ENCODE measurements around the gene STAT1. TPM values are rescaled to one million over a fixed set of nuclear protein-coding genes. Genes with fewer than 3 reads are reported as not detected.

STAT1 gene
- total RNA-seq, 2 experiments from 2014 or later, result 293 to 311 TPM

- ChIA-PET CTCF (interaction anchor here (0.7 to 1.5 kb wide), 5 partner anchors 9 to 131 kb away, joined by 3 to 4 read pairs (median 4); partner anchors contain the start of gene STAT1), POLR2A (interaction anchor here (0.9 to 8.7 kb wide), 5 partner anchors 12 to 145 kb away, joined by 3 to 178 read pairs (median 4); partner anchors contain the start of genes GLS and STAT1)
- peaks cover 45% of the 10 kb centered on the region for H3K4me1 Mint-ChIP-seq (ENCODE audit: low read depth)
- intact Hi-C loops (cut with micrococcal nuclease), result no loop called here
- no peak overlapping the region for H3K4me3 Mint-ChIP-seq
- H3K9me3 Mint-ChIP-seq, result no peaks in the 10 kb centered on the region
- no peak for ATAC-seq
- peaks cover 34% of the 10 kb centered on the region for H3K36me3 Mint-ChIP-seq (ENCODE audit: low read depth)
- DNase-seq, result no peak
- peak overlapping the region; percentile 32 for H3K27ac Mint-ChIP-seq
- TF ChIP-seq, protein P1, sequence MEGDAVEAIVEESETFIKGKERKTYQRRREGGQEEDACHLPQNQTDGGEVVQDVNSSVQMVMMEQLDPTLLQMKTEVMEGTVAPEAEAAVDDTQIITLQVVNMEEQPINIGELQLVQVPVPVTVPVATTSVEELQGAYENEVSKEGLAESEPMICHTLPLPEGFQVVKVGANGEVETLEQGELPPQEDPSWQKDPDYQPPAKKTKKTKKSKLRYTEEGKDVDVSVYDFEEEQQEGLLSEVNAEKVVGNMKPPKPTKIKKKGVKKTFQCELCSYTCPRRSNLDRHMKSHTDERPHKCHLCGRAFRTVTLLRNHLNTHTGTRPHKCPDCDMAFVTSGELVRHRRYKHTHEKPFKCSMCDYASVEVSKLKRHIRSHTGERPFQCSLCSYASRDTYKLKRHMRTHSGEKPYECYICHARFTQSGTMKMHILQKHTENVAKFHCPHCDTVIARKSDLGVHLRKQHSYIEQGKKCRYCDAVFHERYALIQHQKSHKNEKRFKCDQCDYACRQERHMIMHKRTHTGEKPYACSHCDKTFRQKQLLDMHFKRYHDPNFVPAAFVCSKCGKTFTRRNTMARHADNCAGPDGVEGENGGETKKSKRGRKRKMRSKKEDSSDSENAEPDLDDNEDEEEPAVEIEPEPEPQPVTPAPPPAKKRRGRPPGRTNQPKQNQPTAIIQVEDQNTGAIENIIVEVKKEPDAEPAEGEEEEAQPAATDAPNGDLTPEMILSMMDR (IDR thresholded peaks at IDR 0.05), result no peak
- H3K27me3 Mint-ChIP-seq, result no peaks in the 10 kb centered on the region
Observed at GRCh38 chr2:191025135-191025534, 11.2 kb upstream of the STAT1 start.

DNA sequence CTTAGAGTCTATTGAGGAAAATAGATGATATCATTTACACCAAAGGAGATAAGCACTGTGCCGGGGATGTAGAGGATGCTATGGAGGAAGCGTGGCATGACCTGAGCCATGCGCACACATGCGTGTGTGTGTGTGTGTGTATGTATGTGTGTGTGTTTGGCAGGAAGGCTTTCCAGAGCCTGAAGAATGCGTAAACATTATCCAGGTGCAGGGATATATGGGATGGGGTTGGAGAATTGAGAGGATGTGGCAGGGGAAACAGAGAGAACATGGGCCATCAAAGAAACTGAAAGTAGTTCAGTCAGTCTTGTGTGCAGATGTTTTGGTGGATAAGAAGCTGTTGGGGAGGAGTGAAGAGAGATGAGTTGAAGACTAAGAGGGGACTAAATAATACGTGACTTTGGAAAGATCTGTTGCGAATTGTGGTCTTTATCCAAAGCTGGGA lies 9.3 kb upstream of the STAT1 start:
- intact Hi-C loops (cut with micrococcal nuclease), result no loop called here
- no peaks in the 10 kb centered on the region for H3K27me3 Mint-ChIP-seq
- DNase-seq, result no peak
- ATAC-seq, result peak; percentile 21
- CTCF ChIA-PET, result interaction anchor here (1.1 to 1.9 kb wide), 4 partner anchors 26 to 132 kb away, joined by 3 to 10 read pairs (median 4); no protein-coding TSS in a partner anchor
- peaks cover 23% of the 10 kb centered on the region for H3K36me3 Mint-ChIP-seq (ENCODE audit: low read depth)
- no peak overlapping the region for H3K4me3 Mint-ChIP-seq
- H3K27ac Mint-ChIP-seq, result no peak overlapping the region
- TF ChIP-seq, protein P1 (IDR thresholded peaks at IDR 0.05), result no peak
- POLR2A ChIA-PET, result interaction anchor here (0.5 to 8.7 kb wide), 13 partner anchors 10 to 141 kb away, joined by 3 to 178 read pairs (median 4); partner anchors contain the start of genes STAT1 and STAT4
- peaks cover 44% of the 10 kb centered on the region for H3K4me1 Mint-ChIP-seq (ENCODE audit: low read depth)
- H3K9me3 Mint-ChIP-seq, result no peaks in the 10 kb centered on the region

DNA sequence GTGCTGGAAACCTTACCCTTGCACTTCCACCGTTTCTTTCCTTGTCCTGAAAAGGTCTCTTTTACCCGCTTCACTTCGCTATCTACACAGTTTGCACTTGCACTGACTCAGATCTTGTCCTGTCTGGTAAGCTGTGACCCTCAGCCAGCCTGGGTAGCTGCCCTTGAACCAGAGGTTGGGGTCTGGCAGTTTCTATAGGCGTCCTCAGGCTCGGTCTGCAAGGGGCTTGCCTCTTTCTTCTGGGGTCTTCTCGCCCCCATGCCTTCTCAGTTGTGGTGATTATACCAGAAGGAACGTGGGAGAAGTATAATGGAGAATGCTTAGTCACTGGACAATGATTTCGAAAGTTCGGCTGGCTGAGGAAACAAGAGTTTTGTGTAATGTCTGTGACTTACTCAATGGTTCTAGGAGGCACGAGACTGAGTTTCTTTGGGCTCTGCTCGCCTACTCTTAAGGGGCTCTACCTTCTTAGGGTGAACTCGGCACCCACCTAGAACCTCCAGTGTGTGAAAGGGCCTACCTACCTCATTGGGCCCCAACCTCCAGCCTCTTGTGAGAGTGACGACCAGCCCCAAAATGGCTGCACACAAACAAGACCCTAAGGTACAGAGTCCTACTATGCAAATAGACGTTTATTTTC lies 6.9 kb upstream of the STAT1 start:
- intact Hi-C loops (cut with micrococcal nuclease), result no loop called here
- POLR2A ChIA-PET, result interaction anchor here (0.7 to 2.7 kb wide), 26 partner anchors 8 to 655 kb away, joined by 3 to 56 read pairs (median 6); partner anchors contain the start of genes GLS and STAT4
- DNase-seq (peak; percentile 69), ATAC-seq (peak; percentile 40)
- Mint-ChIP-seq H3K27ac (no peak overlapping the region), H3K4me1 (ENCODE audit: low read depth) (peaks cover 37% of the 10 kb centered on the region), H3K9me3 (peaks cover 6% of the 10 kb centered on the region), H3K36me3 (ENCODE audit: low read depth) (peaks cover 11% of the 10 kb centered on the region), H3K4me3 (no peak overlapping the region), H3K27me3 (no peaks in the 10 kb centered on the region)
- CTCF ChIA-PET, result interaction anchor here (1.3 to 1.6 kb wide), 3 partner anchors 8 to 134 kb away, joined by 4 to 8 read pairs (median 4); no protein-coding TSS in a partner anchor
- TF ChIP-seq, protein P1 (IDR thresholded peaks at IDR 0.05), result no peak

- H3K27ac Mint-ChIP-seq, result no peak overlapping the region
- DNase-seq, result peak; percentile 95
- TF ChIP-seq, protein P1 (IDR thresholded peaks at IDR 0.05), result no peak
- POLR2A ChIA-PET, result interaction anchor here (0.7 to 2.7 kb wide), 27 partner anchors 9 to 658 kb away, joined by 3 to 56 read pairs (median 6); partner anchors contain the start of genes GLS, NABP1 and STAT4
- peaks cover 11% of the 10 kb centered on the region for H3K9me3 Mint-ChIP-seq
- no peak overlapping the region for H3K4me3 Mint-ChIP-seq
- intact Hi-C loops (cut with micrococcal nuclease), result no loop called here
- peaks cover 33% of the 10 kb centered on the region for H3K4me1 Mint-ChIP-seq (ENCODE audit: low read depth)
- CTCF ChIA-PET, result interaction anchor here (1.3 to 1.6 kb wide), 4 partner anchors 9 to 162 kb away, joined by 3 to 8 read pairs (median 4); no protein-coding TSS in a partner anchor
- H3K36me3 Mint-ChIP-seq (ENCODE audit: low read depth), result peaks cover 11% of the 10 kb centered on the region
- no peaks in the 10 kb centered on the region for H3K27me3 Mint-ChIP-seq
- ATAC-seq, result peak; percentile 64
Observed at GRCh38 chr2:191020221-191020741, 6.3 kb upstream of the STAT1 start.

All from activated CD8-positive, alpha-beta T cell treated with anti-CD3 and anti-CD28 coated beads for 36 hours (primary cell).